NCI-H774 (cell line): ENCODE data around the gene E2F1.

Source experiments
- DNase-seq: peaks from one replicate; lab custom pipeline; 2025; lab: John Stamatoyannopoulos, UW

Gene E2F1

DNA sequence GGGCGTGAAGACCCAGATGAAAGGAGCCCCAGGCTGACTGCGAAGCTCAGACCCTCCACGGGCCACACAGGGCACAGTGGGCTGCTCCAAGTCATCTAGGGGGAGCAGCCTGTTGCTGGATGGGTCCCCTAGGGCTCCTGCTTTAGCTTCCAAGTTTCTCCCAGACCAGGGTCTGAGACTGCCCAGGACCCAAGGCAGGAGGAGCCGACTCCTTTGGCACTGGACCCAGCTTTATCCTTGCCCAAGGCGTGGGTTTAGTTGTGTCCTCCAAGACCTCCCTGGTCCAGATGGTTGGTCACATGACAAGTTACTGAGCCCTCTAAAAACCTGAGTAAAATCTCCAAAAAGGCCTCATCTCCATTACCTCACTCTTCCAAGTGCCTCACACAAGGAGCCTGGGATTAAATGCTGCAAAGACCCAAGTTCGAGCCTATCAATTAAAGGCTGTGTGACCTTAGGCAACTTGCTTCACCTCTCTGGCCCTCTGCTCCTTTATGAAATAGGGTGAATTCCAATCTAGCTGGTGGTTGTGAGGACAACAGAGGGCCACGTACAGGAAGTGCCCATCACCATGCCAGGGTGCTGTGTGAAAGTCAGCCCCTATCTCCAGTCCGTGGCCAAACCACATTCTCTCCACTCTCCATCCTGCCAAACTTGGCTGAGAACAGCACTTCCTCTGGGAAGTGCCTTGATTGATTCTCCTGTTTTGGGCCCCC lies 14.5 kb downstream of the E2F1 start:
- DNase-seq = no peak

DNA sequence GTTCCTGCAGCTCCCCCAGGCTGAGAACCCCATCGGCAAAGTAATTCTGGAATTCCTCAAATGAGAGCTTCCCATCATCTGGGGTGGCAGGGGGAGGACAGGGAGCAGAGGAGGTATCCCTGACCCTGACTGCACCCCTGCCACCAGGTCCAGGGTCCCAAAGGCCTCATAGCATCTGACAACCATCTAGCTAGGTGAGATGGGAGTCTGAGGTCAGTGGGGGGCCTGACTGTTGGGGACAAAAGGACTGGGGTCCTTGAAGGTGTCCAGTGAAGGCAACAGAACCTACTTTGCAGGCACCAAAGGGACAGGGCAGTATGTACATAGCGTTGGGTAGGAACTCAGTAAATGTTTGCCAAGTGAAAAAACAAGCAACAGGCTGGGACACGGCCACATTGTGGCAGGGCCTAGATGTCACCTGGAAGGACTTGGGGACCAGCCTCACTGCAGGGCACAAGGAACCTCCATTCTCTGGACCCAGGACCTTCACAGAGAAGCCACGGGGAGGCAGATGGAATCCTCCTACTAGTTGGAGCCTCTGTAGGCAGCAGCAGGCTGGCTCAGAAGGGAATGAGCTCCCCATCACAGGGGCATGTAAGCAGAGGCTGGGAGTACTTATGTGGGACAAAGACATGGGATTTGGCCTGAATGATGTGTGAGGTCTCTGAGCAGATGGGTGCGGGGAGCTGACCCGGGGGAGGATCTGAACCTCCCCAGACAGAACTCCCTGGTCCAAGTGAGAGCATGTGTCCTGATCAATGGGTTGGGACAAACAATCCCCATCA lies 15.3 kb downstream of the E2F1 start:
- DNase-seq = no peak

DNA sequence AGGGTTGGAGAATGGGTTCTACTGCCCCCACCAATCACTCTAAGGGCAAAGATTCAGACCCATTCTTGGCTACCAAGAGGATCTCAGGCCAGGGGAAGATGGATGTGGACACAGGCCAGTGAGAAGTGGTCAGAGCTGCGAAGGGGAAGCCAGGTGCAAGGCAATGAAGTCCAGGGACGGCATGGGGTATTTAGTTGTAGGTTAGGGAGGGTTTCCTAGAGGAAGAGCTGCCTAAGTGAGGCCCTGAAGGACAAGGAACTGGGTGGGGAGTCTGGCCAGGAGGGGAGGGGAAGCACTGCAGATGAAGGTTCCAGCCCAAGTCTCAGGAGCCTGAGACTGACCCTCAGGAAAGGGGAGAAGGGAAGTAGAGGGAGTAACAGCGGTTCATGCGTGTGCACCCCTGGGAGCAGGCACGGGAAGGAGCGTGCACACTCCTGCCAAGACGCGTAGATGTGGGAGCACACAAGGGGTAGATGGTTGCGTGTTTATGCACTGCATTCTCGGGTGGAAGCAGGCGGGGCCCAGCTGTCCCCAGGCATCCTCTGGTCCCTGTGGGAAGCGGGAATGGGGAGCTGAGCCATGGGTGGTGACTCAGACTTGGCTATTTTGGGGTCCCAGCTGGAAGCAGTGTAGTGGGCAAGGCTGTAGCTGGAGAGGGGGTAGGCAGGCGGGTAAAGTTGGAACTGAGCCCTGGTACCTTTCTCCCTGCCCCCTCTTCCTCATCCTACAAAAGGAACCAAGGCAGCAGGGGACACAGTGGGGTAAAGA lies 16.1 kb downstream of the E2F1 start:
- DNase-seq = no peak

- no peak for DNase-seq
Measured at GRCh38 chr20:33669224-33669623, 17.0 kb downstream of the E2F1 start.

- no peak for DNase-seq
Measured at GRCh38 chr20:33668466-33669155, 17.6 kb downstream of the E2F1 start.

DNA sequence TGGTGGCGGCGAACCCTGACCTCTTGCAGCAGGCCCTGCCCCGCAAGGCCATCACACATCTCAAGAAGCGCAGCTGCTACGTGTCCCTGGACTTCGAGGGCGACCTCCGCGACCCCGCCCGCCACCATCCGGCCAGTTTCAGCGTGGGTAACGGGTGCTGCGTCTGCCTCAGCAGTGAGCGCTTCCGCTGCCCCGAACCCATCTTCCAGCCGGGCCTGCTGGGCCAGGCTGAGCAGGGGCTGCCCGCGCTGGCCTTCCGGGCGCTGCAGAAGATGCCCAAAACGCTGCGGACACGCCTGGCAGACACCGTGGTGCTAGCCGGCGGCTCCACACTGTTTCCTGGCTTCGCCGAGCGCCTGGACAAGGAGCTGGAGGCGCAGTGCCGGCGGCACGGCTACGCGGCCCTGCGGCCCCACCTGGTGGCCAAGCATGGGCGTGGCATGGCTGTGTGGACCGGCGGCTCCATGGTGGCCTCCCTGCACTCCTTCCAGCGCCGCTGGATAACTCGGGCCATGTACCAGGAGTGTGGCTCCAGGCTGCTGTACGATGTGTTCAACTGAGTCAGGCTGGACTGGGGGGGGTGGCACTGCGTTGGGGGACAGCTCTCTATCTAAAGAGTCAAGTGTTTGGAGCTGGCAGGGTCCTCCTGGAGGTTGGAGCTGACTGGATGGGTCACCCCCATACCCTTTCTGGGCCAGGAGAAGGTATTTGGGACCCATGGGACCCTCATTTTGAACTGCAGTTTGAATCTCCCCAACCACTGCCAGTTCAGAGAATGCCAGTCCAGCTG lies 18.3 kb downstream of the E2F1 start:
- peak; percentile 79 for DNase-seq

DNA sequence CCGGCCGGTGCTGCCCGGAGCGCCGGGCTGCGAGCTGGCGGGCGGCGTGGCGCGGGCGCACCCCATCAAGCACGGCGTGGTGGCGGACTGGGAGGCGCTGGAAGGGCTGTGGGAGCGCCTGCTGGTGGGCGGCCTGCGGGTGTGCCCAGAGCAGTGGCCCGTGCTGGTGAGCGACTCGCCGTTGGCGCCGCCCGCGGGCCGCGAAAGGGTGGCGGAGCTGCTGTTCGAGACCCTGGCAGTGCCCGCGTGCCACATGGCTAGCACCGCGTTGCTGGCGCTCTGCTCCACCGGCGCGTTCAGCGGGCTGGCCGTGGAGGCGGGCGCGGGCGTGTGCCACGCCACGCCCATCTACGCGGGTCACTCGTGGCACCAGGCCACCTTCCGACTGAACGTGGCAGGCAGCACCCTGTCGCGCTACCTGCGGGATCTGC lies 18.9 kb downstream of the E2F1 start:
- no peak for DNase-seq

DNA sequence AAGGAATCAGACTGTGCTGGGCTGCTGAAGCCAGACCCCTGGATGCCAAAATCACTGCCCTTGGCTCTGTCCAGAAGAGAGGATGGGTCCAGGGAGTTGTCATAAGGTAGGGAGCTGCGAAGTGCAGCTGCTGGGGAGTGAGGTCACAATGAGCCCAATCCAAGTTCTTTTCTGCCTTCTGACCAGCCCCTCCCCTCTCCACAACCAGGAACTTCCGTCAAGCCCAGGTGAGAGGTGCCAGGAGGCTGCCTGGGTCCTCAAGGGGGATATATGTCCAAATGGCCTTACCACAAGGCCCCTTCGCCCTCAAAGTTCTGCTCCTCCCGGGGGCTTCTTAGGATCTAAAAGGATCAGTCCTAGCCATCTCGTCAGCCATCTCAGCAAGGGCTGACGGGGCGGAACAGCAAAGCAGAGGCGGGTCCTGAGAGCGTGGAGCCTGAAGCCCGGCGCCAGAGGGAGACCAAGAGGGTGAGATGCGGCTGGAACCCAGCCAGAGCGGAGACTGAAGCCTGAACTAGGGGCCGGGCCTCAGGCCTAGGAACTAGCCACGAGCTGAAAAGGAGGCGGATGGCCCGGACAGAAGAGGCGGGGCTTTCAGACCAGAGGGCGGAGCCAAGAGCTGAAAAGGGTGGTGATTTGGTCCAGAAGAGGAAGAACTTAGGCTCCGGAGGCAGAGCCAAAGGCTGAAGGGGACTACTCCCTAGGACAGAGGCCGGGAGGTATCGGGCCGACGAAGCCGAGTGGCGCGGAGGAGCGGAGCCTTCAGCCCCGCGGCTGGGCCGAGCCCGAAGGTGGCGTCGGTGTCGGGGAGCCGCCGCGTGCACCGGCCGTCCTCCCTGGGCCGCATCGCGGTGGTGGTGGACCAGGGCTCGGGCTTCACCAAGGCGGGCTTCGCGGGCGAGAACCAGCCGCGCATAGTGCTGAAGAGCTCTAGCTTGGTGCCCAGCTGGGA lies 19.6 kb downstream of the E2F1 start, which contains the start of gene ACTL10:
Gene ACTL10 (plus strand): TSS at position 651 of the 952 bp plus-strand sequence. CDS start 555 bp downstream, outside the sequence.
- DNase-seq = peak; percentile 98

- no peak for DNase-seq
Measured at GRCh38 chr20:33664762-33665144, 21.4 kb downstream of the E2F1 start.

DNA sequence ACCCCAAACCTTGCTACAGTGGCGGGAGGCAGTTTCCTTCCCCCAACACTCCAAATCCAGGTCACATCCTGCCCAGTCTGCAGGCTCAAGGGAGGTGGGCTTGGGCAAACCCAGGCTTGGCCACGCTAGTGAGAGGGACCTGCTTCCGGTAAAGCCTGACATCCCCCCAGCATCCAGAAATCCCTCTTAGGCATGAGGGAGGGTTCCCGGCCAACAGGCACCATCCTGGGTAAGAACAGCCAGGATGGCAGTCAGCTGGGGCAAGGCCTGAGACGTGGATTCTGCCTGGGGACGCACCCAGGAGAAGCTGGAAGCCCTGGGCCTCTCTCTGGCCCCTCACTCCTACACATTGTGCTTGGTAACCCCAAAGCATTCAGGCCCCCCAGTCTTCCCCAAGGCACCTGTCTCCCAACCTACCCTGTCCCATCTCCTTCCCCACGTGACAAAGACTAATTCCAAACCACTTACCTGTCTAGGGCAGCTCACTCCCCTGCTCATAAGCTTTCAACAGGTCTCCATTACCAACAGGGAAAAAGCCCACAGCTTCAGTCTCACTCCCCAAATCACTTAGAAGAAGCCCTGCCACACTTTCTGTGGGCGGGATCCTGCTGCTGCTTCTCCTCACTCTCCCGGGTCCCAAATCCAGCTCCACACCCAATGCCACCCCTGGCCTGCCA lies 22.0 kb downstream of the E2F1 start:
- no peak for DNase-seq

GRCh38 chr20:33663161-33664084 lies 22.8 kb downstream of the E2F1 start:
- DNase-seq = peak; percentile 70

GRCh38 chr20:33662172-33662571 lies 24.0 kb downstream of the E2F1 start, which contains the start of gene C20orf144:
Gene C20orf144 (plus strand): TSS chr20:33662327. CDS start chr20:33662346, 19 bp downstream.
- no peak for DNase-seq

- no peak for DNase-seq
Measured at GRCh38 chr20:33660685-33661058, 25.5 kb downstream of the E2F1 start.

DNA sequence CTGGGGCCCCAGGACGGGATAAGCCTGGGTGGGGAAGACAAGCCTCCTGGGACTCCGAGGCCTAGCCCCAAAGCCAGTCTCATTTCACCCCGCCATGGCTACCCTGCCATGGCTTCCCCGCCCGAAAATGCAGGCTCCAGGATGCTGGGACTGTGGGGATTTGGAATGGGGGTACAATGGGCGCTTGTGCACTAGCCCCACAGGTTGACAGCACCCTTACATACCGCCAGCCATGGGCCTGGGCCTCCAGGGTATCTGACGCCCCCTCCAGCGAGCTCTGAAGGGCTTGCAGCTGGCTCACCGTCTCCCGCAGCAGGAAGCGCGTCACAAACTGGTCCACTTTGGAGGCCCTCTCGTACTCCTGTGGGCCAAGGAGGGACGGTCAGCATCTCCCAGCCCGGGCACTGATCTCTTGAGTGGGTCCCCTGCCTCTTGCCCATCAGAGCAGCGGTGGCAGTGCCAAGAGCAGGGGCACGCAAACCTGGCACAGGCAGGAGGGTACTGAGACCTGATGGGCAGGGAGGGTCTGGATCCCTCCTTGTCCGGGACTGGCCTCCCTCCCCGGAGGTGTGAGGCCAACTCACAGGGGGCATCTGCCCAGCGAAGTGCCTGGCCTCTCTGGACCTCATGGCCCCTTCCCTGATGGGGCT lies 26.0 kb downstream of the E2F1 start:
- no peak for DNase-seq

- no peak for DNase-seq
Measured at GRCh38 chr20:33659341-33660034, 26.7 kb downstream of the E2F1 start.

- no peak for DNase-seq
Measured at GRCh38 chr20:33658929-33659328, 27.3 kb downstream of the E2F1 start.

DNA sequence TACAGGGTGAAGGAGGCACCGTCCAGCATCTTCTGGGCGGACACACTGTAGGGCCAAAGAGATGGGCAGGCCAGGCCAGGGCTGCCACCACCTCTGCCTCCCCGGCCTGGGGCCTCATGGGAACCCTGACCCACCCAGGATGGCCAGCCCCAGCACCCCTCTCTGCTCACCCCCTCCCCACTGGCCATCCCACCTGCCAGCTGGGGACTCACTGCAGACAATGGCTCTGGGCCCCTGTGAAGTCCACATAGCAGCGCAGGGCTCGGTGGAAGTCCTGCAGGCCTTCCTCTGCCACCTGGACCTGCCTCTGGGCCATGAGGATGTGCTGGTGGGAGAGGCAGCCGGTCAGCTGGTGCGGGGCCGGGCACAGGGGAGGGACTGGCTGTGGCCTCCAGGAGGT lies 27.7 kb downstream of the E2F1 start:
- no peak for DNase-seq
